ENCODE data around the gene CYP2C9.
A peak's percentile ranks its signal among the peaks of the same experiment; 100 is the strongest.
"Not testable (repeated sequence)": the region's sequence is repeated elsewhere in the genome, so short reads cannot be mapped to it uniquely, and the experiment has no call there.

The CYP2C9 gene

GRCh38 chr10:94938383-94938782, at the start of gene CYP2C9:
TSS of gene CYP2C9 (plus strand) at chr10:94938658. CDS start at chr10:94938683, 25 bp downstream.
- DNase-seq = no peak

- DNase-seq = no peak
Observed at GRCh38 chr10:94889123-94889522, 49.3 kb upstream of the CYP2C9 start.

- no peak for DNase-seq
Observed at GRCh38 chr10:94890264-94891022, 48.0 kb upstream of the CYP2C9 start.

DNA sequence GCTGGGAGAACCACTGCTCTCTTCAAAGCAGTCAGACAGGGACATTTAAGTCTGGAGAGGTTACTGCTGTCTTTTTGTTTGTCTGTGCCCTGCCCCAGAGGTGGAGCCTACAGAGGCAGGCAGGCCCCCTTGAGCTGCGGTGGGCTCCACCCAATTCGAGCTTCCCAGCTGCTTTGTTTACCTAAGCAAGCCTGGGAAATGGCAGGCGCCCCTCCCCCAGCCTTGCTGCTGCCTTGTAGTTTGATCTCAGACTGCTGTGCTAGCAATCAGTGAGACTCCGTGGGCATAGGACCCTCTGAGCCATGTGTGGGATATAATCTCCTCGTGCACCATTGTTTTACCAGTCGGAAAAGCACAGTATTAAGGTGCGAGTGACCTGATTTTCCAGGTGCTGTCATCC, 40.0 kb upstream of the CYP2C9 start:
- not testable (repeated sequence) for DNase-seq

- DNase-seq = no peak
Observed at GRCh38 chr10:94902080-94902479, 36.4 kb upstream of the CYP2C9 start.

DNA sequence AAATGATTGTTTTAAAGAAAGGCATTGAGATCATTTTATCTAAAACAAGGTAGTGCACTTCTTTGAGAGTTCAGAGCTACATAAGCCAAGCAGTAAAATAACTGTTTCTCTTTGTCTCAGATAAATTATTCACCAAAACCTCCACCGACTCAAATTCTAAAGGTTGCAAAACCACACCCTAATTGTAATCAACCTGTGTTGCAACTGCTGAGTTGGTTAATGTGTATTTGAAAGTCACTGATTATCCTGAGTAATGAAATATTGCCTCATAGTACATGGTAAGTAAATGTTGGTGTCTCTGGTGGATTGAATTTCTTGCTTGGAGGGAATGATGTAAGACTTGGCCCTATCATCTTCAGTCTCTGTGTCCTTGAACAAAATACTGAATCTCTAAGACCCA, 35.9 kb upstream of the CYP2C9 start:
- no peak for DNase-seq

DNA sequence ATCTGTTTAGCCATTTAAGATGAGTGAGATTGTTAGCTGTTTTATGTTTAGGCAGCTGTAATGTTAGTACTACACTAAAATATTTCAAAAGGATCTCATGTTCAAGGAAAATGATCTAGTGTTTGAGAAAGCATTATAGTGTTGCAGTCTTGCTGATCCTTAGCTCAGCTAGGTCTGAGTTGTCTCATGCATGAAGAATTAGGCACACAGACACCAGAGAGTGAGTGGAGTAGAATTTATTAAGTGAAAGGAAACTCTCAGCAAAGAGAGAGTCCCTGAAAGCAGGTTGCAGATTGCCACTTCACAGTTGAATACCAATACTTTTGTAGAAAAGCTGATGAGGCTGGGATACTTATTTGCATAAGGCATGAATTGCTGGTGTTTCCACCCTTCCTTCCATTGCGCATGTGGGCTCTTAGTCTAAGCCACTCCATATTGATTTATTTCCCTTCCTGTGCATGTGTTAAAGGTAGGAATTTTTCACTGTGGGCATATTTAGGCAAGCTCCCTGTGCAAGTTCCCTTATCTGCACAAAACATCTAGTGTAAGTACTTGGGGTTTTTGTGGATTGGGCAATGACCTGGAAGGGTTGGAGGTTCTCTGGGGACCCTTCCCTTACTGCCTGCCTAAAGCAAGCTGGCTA, 33.8 kb upstream of the CYP2C9 start:
- peak in 1 of 3 experiments; percentile 31 for DNase-seq

- no peak for DNase-seq
Observed at GRCh38 chr10:94916423-94916822, 22.0 kb upstream of the CYP2C9 start.

- DNase-seq = no peak
Observed at GRCh38 chr10:94936721-94937120, 1.7 kb upstream of the CYP2C9 start.

DNA sequence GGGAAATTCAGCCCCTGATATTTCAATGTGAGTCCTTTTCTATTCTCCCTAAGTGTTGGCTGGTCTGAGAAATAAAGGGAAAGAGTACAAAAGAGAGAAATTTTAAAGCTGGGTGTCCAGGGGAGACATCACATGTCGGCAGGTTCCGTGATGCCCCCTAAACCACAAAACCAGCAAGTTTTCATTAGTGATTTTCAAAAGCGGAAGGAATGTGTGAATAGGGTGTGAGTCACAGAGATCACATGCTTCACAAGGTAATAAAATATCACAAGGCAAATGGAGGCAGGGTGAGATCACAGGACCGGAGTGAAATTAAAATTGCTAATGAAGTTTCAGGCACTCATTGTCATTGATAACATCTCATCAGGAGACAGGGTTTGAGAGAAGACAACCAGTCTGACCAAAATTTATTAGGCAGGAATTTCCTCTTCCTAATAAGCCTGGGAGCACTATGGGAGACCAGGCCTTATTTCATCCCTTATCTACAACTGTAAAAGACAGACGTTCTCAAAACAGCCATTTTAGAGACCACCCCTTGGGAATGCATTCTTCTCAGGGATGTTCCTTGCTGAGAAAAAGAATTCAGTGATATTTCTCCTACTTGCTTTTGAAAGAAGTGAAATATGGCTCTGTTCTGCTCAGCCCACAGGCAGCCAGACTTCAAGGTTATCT, 5.1 kb downstream of the CYP2C9 start:
- DNase-seq = not testable (repeated sequence)

- not testable (repeated sequence) for DNase-seq
Observed at GRCh38 chr10:94946181-94946580, 7.7 kb downstream of the CYP2C9 start.

GRCh38 chr10:94963901-94964300, 25.4 kb downstream of the CYP2C9 start:
- DNase-seq = peak in 1 of 3 experiments; percentile 27

- no peak for DNase-seq
Observed at GRCh38 chr10:94983555-94983954, 45.1 kb downstream of the CYP2C9 start.

GRCh38 chr10:94989192-94989591, 50.7 kb downstream of the CYP2C9 start:
- DNase-seq = no peak

DNA sequence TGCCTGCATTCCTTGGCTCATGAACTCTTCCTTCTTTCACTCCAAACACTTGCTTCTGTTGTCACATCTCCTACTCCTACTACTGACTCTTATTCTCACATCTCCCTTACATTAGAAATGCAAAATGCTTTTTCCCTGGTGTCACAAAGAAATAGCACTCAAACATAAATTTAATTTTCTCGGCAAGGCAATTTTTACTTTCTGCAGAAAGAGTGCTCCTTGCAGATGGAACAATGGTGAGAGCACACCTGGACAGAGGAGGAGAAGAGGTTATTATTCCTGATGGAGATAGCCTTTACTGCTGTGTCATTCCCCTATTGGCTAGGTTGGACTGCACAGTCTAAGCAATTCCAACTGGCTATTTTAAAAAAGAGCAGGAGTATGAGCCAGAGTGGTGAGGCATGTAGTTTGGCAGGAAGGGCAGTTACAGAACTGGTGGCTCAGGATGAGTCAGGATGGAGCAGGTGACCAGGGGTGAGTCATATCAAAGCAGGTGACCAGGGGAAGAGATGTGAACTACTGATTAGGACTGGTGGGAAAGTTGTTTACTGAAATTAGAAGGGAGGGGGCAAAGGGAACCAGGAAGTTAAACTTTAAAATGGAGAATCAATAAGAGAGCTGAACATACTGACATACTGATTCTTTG, 52.9 kb downstream of the CYP2C9 start:
- DNase-seq = no peak

- DNase-seq = no peak
Observed at GRCh38 chr10:94992811-94993210, 54.4 kb downstream of the CYP2C9 start.

- no peak for DNase-seq
Observed at GRCh38 chr10:94997741-94998174, 59.3 kb downstream of the CYP2C9 start.

GRCh38 chr10:95026461-95026860, 88.0 kb downstream of the CYP2C9 start:
- no peak for DNase-seq

- DNase-seq = no peak
Observed at GRCh38 chr10:95031656-95032055, 93.2 kb downstream of the CYP2C9 start.

DNA sequence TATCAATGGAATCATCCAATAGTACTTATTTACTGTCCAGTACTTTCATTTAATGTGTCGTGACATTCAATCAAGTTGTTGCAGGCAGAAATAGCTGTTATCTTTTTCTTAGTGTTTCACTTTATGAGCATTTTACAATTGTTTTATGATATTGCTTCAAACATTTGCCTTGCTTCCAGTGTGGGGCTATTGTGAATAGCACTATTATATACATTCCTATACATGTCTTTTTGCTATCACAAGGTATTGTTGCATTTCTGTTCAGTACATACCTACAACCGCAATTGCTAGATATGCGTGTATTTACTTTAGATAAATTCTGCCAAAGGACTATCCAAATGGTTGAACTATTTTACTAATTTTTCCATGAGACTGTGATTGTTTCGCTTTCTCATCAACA, 95.9 kb downstream of the CYP2C9 start:
- no peak for DNase-seq

- DNase-seq = no peak
Observed at GRCh38 chr10:95035332-95036295, 97.2 kb downstream of the CYP2C9 start.

DNA sequence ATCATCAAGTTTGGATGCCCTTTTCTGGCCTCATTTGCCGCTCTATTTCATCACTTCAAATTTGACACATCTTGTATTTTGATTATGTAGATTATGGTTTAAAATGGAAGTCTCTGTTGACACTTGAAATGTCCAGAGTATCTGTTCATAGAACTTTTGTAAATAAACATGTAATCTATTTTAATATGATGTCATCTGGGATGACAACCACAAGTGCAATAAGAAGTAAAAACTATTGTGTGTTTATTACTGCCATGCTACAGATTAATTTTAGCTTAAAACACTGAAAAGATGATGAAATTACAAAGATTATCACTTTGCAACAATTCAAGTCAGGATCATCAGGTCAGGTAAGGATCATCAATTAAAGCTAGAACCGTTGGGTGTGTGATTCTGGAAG, 100.8 kb downstream of the CYP2C9 start:
- no peak for DNase-seq

Data from NCI-H1417 (cell line).